ENCODE data around the gene BOC.

- no peak for TF ChIP-seq CTCF (conservative IDR thresholded peaks at IDR 0.05; ENCODE audit: low read depth in 2 of 2)
- no peak for TF ChIP-seq POLR2AphosphoS5 (IDR thresholded peaks at IDR 0.05; ENCODE audit: low read depth)
- no peak for TF ChIP-seq EZH2 (IDR thresholded peaks at IDR 0.05; ENCODE audit: low read depth, unreplicated experiment)
- TF ChIP-seq CREB1 (CRISPR knock-in tag; IDR thresholded peaks at IDR 0.05; ENCODE audit: low read depth) = no peak
- TF ChIP-seq EZH2phosphoT487 (IDR thresholded peaks at IDR 0.05; ENCODE audit: unreplicated experiment) = no peak
- no peak for TF ChIP-seq JUNB (IDR thresholded peaks at IDR 0.05; ENCODE audit: unreplicated experiment)
- no peak for TF ChIP-seq ETS1 (IDR thresholded peaks at IDR 0.05)
- TF ChIP-seq REST (IDR thresholded peaks at IDR 0.05; ENCODE audit: unreplicated experiment) = no peak
- no peak for TF ChIP-seq STAT1 (IDR thresholded peaks at IDR 0.05; ENCODE audit: unreplicated experiment)
- no peak for TF ChIP-seq ZNF331 (CRISPR knock-in tag; IDR thresholded peaks at IDR 0.05; ENCODE audit: low read depth)
- TF ChIP-seq ZNF114 (CRISPR knock-in tag; IDR thresholded peaks at IDR 0.05) = no peak
These were observed 58.3 kb downstream of the BOC start for GRCh38 chr3:113269661-113270060.
